Measurements from ENCODE around the gene PCDH9. TPM values are rescaled to one million over a fixed set of nuclear protein-coding genes. Genes with fewer than 3 reads are reported as not detected.

PCDH9 gene
- total RNA-seq, 1 donor from 2014 or later: 20.2 TPM

- Mint-ChIP-seq H3K4me1 (ENCODE audit: unreplicated experiment) (no peaks in the 10 kb centered on the region), H3K4me3 (no peak overlapping the region), H3K9me3 (no peaks in the 10 kb centered on the region), H3K36me3 (peaks cover 4% of the 10 kb centered on the region), H3K27me3 (no peaks in the 10 kb centered on the region), H3K27ac (no peak overlapping the region)
- no peak for DNase-seq (ENCODE audit: extremely low spot score, unreplicated experiment)
- TF ChIP-seq CTCF (conservative IDR thresholded peaks at IDR 0.05): no peak
These were observed 655.5 kb downstream of the PCDH9 start for GRCh38 chr13:66574606-66575005.

- no peaks in the 10 kb centered on the region for H3K27me3 Mint-ChIP-seq
These were observed 662.1 kb downstream of the PCDH9 start for GRCh38 chr13:66567899-66568612.

GRCh38 chr13:66565279-66565678, 664.9 kb downstream of the PCDH9 start:
- no peak for DNase-seq (ENCODE audit: extremely low spot score, unreplicated experiment)
- no peaks in the 10 kb centered on the region for H3K9me3 Mint-ChIP-seq
- no peaks in the 10 kb centered on the region for H3K4me1 Mint-ChIP-seq (ENCODE audit: unreplicated experiment)
- no peaks in the 10 kb centered on the region for H3K36me3 Mint-ChIP-seq
- TF ChIP-seq CTCF (conservative IDR thresholded peaks at IDR 0.05): no peak
- no peak overlapping the region for H3K4me3 Mint-ChIP-seq
- no peak overlapping the region for H3K27ac Mint-ChIP-seq
- H3K27me3 Mint-ChIP-seq: no peaks in the 10 kb centered on the region

More at GRCh38 chr13:66567899-66568612, 662.1 kb downstream of the PCDH9 start:
- no peak for TF ChIP-seq CTCF (conservative IDR thresholded peaks at IDR 0.05)
- Mint-ChIP-seq H3K4me1 (ENCODE audit: unreplicated experiment) (no peaks in the 10 kb centered on the region), H3K4me3 (no peak overlapping the region), H3K36me3 (peaks cover 4% of the 10 kb centered on the region), H3K9me3 (no peaks in the 10 kb centered on the region), H3K27ac (no peak overlapping the region)
- no peak for DNase-seq (ENCODE audit: extremely low spot score, unreplicated experiment)

- Mint-ChIP-seq H3K27ac (no peak overlapping the region), H3K27me3 (no peaks in the 10 kb centered on the region), H3K36me3 (no peaks in the 10 kb centered on the region), H3K4me1 (ENCODE audit: unreplicated experiment) (no peaks in the 10 kb centered on the region), H3K4me3 (no peak overlapping the region), H3K9me3 (no peaks in the 10 kb centered on the region)
- no peak for DNase-seq (ENCODE audit: extremely low spot score, unreplicated experiment)
- no peak for TF ChIP-seq CTCF (conservative IDR thresholded peaks at IDR 0.05)
These were observed 667.1 kb downstream of the PCDH9 start for GRCh38 chr13:66563076-66563475.

- no peaks in the 10 kb centered on the region for H3K9me3 Mint-ChIP-seq
- no peaks in the 10 kb centered on the region for H3K27me3 Mint-ChIP-seq
- peaks cover 5% of the 10 kb centered on the region for H3K4me1 Mint-ChIP-seq (ENCODE audit: unreplicated experiment)
- no peak overlapping the region for H3K27ac Mint-ChIP-seq
- no peak for DNase-seq (ENCODE audit: extremely low spot score, unreplicated experiment)
- no peak overlapping the region for H3K4me3 Mint-ChIP-seq
- TF ChIP-seq CTCF (conservative IDR thresholded peaks at IDR 0.05): no peak
- H3K36me3 Mint-ChIP-seq: no peaks in the 10 kb centered on the region
These were observed 668.1 kb downstream of the PCDH9 start for GRCh38 chr13:66562054-66562453.

All from type B pancreatic cell (in vitro differentiated cells).